GM19193 (cell line): Measurements from ENCODE around the gene KIFC3.

Experiments
- POLR2A ChIP-seq: IDR thresholded peaks from 4 replicates; pipeline ENCODE4 v1.6.1; 2011; ENCODE audit not compliant: insufficient read depth, insufficient read length; ENCODE audit errors: extremely low read depth

KIFC3 gene

DNA sequence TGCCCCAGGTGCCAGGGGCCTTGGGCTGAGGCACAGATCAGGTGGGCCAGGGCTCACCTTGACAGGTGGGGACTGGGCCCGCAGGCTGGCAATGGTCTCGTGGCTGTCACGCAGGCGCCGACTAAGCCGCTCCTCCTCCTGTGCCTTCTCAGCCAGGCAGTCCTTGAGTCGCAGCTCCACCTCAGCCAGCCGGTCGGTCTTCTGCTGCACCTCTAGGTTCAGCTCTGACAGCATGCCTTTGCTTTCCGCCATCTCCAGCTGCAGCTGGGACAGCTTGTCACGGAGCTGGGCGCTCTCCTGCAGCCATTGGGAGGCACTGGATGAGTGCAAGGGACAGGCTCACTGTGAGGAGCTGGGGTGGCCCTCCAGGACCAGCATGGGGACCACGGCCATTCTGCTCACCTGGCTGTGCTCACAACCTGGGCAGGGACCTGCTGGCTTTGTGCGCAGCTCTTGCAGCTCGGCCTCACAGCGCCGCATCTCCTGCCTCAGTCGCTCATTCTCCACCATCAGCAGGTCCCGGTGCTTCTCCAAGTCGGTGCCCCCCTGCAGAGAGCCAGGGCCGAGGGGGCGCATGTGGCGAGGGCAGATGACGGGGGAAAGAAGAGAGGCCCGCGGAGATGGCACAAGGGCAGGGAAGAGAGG is 31.0 kb downstream of the KIFC3 start:
- no peak for TF ChIP-seq POLR2A

DNA sequence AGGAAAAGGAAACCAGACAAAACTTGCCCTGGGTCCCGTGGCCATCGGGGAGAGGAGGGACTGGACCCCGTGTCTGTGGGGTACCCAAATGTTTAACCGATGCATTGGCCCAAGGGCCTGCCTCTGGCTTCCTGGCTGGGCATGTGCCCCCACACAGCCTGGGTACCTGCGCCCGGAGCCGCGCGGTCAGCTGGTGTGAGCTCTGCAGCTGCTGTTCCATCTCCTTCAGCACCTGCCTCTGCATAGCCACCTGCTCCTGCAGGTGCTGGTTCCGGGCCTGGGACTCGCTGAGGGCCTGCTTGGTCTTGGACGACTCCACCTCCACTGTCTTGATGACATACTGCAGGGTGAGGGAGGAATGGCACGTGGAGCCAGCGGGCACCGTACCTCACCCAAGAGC is 31.9 kb downstream of the KIFC3 start:
- no peak for TF ChIP-seq POLR2A

DNA sequence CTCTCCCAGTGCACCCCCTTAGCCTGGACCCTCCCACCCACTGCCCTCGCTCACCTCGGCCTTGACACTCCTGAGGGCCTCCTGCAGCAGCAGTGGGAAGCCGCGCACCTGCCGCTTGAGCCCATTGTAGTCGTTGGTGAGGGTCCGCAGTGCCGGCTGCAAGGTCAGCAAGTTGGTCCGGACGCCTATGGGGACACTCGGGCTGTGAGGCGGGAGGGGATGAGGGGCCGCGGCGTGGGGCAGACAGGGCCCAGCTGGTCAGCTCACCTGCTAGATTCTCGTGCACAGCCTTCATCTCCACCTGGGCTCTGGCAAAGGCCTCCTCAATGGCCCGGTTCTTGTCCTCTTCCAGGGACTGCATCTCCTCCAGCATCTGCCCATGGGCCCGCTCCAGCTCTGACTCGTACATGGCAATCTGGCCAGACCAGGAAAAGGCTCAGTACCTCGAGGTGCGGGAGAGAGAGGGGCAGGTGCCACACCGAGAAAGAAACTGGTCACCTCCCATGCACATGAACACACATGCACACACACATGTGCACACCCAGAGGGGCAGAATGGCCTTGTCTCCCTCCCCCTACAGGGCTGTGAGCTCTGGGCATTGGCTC is 32.6 kb downstream of the KIFC3 start:
- TF ChIP-seq POLR2A, result no peak

DNA sequence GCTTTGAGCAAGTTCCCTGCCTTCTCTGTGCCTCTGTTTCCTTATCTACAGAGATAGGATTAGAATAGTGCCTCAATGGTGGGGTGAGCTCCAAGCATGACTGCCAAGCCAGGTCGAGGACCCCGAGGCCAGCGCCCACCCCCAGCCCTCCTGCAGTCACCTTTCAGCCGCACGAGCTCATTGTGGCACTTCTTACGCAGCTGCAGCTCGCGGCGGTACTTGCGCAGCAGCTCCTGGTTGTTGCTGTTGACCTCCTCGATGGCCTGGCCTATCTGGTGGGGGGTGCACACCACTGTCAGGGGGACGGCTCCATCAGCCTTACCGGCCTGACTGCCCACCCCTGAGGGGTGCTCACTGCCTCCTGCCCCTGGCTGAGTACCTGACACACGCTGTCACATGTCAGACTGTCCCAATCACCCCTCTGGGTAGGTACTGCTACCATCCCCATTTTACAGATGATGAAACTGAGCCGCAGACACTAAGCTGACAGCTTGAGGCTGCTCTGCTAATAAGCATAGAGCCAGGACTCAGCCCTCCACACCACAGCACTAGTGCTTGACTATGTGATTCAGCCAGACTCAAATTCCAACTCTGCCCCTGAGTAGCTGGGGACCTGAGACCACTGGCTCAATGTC is 35.5 kb downstream of the KIFC3 start:
- no peak for TF ChIP-seq POLR2A

DNA sequence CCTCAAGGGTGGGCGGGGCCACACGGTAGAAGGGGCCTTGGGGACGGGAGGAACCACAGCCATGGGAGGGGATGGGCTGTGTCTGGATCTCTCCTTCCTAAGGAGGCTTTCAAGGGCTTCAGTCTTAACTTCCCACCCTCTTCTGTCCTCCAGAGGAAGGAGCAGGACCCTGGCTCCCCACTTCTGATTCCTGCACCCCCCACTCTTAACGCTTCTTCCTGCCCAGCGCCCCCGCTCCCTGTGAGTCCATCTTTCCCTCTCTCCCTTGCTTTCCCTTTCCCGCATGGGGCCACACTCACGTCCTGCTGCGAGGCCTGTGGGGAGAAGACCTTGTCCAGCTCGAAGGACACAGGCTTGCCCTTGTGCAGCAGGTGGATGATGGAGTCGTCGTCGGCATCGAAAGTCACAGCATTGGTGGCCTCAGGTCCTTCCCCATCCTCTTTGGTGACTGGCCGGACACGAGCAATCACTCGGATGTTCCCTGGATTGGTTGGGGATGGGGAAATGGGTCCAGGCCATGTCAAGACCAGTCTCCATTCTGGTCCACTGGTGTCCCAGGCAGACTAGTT is 37.0 kb downstream of the KIFC3 start:
- no peak for TF ChIP-seq POLR2A

DNA sequence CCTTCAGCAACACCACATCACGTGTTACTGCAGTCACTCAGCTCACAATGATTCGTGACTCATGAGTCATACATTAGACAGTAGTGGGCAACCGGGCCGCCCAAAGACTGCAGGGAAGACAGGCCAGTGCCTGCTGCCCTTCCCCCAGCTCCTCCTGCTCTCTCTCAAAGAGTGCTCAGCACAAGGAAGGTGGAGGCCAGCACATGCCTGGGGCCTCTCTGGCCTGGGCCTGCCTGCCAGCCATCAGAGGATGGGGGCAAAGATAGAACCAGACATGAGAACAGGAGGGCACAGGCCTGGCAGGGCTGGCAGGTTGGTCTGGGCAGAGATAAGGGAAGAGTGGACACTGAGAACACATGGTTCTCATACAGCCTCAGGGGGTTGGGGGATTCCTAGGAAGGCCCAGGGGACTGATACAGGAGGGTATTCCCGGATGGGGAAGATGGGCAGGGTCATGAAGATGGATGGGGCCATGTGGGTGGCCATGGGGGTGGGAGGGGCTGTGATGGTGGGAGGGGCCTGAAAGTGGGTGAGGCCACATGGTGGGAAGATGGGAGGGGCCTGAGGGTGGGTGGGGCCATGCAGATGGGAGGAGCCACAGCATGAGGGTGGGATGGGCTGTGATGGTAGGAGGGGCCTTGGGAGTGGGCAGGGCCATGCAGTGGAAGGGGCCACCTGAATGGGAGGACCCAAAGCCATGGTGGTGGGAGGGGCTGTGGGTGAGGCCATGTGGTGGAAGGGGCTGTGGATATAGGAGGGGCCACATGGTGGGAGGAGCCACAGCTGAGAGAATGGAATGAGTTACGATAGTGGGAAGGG is 37.7 kb downstream of the KIFC3 start:
- no peak for TF ChIP-seq POLR2A

DNA sequence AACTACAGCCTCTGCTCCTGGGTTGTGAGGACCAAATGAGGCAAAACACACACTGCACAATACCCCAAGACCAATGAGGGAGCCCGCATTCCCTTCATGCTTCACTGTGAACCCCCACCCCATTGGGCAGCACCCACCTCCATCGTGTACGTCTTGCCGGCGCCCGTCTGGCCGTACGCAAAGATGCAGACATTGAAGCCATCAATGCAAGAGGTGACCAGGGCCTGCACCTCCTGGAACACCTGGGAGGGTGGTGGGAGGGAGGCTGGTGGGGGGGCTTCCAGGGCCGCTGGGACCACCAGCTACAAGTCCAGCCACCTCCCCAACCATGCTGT is 38.3 kb downstream of the KIFC3 start:
- TF ChIP-seq POLR2A, result no peak

DNA sequence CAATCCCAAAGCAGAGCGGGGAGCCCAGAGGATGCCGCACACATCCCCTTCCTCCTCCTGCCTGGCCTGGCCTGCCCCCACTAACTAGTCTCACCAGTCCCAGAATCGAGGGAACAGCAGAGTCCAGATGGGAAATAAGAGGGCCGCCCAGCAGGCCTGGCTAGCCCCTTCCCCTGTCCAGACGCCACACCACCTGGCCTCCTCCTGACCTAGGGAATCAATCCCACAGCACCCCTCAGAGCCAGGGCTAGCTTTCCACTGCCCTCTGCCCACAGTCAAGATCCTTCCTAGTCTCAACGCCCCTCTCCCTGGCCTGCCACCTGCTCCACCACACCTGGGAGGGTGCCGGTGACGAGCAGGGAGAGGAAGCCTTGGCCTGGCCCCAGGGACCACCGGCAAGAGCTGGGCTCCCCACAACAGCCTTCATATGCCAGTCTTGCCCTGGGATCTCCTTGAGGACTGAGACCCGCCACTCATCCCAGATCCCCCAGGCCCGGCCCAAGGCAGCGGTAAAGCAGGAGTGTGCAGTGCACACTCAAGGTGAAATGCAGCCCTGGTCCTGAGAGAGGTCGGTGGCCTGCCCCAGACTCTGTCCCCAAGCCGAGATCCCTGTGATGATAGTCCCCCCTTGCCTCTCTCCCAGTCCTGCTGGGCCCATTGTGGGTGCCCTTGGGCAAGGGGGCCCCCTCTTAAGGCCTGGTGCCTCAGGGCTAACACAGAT is 38.8 kb downstream of the KIFC3 start:
- TF ChIP-seq POLR2A, result no peak

DNA sequence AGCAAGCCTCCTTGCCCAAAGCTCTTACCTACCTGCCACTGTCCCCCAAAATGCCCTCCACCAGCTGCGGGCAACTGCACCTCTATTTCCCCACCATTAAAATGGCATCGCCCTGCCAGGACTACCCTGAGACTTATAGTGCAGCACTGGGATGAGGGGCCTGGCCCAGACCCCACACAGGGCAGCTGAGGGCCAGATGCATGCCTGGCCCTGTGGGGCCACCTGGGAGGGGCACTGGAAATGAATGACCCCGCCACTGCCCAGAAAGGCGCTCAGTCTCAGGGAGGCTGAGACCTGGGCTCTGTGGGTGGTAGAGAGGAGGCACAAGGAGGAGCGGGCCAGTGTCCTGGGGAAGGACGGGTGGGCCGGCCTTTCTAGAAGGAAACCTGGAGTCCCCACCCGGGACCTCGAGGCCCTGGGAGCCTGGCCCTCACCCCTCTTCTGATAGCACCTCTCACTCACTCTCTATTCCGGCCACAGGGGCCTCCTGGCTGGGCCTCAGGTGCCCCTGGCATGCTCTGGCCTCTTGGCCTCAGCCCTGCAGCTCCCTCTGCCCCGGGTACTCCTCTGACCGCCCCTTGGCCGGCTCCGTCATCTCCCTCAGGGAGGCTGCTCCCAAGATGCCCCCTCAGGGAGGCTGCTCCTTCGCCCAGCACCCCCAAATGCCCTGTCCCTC is 39.8 kb downstream of the KIFC3 start:
- no peak for TF ChIP-seq POLR2A

DNA sequence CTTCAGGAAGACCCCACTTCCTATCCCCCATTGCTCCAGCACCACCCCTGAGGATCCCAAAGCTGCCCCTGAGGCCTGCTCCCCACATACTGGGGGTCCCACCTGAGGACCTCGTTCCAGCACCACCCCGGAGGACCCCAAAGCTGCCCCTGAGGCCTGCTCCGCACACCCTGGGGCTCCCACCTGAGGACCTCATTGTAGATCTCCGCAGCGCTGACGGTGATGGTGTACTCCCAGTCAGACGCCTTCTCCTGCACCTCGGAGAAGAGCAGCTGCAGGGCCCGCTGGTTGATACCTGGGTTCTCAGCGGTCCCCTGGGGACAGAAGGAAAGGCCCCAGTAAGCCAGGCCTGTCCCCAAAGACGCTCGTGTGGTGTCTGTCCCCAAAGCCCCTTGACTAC is 40.3 kb downstream of the KIFC3 start:
- no peak for TF ChIP-seq POLR2A

DNA sequence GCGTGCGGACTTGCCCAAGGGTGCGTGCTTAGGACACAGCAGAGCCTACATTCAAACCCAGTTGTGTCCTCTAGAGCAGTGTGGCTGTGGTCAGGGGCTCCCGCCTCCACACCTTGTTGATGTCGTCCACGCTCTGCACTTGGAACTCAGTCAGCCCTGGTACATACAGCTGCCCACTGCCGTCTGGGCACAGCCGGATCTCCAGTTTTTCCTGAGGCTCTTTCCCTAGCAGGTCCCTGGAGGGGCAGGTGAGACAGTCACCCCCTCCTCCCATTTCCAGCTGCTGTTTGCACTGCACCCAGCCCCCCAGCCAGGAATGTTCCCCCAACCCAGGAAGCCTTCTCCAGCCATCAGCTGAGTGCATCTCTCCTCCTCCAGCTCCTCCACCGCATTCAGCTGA is 41.0 kb downstream of the KIFC3 start:
- no peak for TF ChIP-seq POLR2A

DNA sequence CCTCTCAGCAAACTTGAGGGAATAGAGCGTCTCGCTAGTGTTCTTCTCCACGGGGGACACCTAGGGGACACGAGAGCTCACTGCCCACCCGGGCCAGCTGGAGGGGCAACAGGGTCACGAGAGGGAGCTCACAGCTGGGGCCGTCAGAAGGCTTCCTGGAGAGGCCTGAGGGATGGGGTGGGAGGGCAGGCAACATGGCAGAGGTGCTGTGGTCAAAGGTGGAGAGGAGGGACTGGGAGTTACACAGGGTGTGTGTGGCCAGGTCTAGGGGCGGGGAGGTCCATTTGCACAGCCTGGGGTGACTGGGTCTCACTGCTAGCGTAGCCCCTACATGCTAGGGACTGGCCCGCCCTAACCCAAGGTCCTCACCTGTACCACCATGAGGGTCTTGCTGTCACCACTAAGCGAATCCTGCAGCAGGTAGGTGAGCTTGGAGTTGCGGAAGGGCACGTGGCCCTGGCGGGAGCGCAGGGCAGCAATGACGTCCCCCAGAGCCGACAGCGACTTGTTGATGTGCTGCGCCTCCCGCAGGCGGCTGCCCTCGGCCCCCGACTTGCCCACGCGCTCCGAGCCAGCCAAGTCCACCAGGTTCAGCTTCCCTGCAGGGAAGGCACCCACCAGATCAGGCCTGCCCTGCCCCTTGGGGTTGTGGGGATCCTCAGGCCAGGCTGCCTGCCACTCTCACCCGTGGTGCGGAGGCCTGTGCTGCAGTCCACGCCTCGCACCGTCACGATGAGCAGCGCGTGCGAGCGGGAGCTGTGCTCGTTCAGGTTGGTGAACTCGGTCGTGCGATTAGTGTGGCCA is 41.7 kb downstream of the KIFC3 start:
- no peak for TF ChIP-seq POLR2A

DNA sequence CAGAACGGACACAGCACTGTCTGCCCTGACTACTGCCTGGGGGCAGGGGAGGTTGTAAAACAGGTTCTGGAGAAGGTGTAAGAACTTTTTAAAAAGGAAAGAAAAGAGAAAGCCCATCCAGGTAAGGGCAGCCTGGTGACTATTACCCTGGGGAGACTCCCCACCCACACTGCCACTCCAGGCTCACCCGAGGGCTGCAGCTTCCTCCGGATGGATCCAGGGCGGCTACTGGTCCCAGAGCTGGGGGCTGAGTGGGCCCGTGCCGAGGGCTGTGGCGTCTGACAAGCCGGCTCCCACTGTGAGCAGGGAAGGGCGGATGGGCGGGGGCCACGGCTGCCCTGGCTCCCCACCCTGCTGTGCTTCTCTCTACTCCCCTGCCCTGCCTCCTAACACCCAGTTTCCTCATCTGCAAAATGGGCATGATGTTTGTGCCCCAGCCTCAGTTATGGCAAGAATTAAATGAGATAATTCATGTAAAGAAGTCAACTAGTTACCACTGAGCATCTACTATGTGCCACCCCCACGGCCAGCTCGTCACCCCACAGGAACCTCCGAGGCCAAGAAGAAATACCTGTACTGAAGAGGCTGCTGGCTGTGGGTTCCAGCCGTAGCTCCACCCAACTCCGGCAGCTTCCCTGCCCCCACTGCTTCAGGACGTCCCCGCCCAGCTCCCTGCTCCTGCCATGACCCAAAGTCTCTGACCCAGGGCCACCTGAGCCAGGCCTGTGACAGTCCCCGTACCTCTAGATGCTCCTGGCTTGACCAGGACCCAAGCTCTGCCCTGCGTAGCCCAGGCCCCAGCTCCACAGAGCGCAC is 42.5 kb downstream of the KIFC3 start:
- no peak for TF ChIP-seq POLR2A

DNA sequence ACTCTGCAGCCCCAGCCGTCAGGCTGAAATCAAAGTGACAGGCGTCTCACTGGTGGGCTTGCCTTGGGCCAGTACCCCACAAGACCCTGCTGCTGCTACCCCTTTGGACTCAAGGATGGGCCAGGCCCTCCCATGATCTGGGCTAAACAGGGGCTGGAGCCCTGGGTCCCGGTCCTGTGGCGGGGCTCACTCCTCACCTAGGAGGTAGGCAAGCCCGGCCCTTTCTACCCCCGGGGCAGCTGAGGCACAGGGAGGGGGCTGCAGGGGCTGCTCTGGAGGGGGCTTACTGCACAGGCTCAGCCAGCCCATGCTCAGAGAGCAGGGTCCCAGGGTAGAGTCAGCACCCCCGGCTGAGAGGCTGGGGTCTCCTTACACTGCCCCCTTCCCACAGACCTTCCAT is 43.2 kb downstream of the KIFC3 start:
- TF ChIP-seq POLR2A, result no peak
